T-helper 2 cell treated with Interferon-gamma antibody and Interleukin-4, amounts not matched to agents 5 μg/mL and 100 μg/mL, for 36 hours (primary cell): ENCODE results near the gene BLOC1S5.

Source experiments
- DNase-seq: peaks from one replicate; pipeline ENCODE4 v3.0.0; 2021; ENCODE audit warnings: low spot score
- H3K27ac Mint-ChIP-seq: one replicate; pipeline ENCODE4 v1.8.0; 2021; ENCODE audit warnings: mild to moderate bottlenecking, mixed read lengths
- H3K27me3 Mint-ChIP-seq: one replicate; pipeline ENCODE4 v1.8.0; 2021; ENCODE audit warnings: low read depth, mixed read lengths
- H3K36me3 Mint-ChIP-seq: one replicate; pipeline ENCODE4 v1.8.0; 2021; ENCODE audit warnings: low read depth, mixed read lengths
- H3K4me1 Mint-ChIP-seq: one replicate; pipeline ENCODE4 v1.8.0; 2021; ENCODE audit warnings: low read depth, mixed read lengths
- H3K4me3 Mint-ChIP-seq: one replicate; pipeline ENCODE4 v1.8.0; 2022; ENCODE audit warnings: mild to moderate bottlenecking, moderate library complexity, mixed read lengths
- H3K9me3 Mint-ChIP-seq: one replicate; pipeline ENCODE4 v1.8.0; 2021; ENCODE audit warnings: mixed read lengths

The BLOC1S5 gene

DNA sequence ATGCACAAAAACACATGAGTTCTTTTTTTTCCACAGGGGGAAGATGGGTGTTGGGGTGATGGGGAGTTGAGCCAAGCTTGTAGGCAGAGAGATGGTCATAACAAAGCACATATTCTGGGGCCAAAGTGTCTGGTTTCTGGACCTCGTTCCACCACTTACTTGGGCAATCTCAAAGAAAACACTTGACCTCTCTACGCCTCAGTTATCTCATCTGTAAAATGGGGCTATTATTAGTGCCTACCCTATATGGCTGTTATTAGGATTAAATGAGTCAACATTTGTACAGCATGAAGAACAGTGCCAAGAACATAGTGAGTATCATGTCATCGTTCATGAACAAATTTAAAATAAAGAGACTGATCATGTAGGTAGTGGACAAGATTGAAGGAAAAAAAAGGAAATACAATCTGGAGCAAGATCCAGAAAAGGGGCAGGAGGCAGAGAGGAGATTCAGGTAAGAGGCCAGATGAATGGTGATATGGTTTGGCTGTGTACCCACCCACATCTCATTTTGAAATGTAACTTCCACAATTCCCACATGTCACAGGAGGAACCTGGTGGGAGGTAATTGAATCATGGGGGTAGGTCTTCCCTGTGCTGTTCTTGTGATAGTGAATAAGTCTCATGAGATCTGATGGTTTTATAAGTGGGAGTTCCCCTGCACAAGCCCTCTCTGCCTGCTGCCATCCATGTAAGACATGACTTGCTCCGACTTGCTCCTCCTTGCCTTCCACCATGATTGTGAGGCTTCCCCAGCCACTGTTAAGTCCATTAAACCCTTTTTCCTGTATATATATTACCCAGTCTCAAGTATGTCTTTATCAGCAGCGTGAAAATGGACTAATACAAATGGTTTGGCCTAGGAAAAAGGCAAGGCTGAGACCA, 23.9 kb upstream of the BLOC1S5 start:
- no peaks in the 10 kb centered on the region for H3K27me3 Mint-ChIP-seq
- H3K4me1 Mint-ChIP-seq: peaks cover 9% of the 10 kb centered on the region
- H3K36me3 Mint-ChIP-seq: peaks cover 54% of the 10 kb centered on the region
- H3K27ac Mint-ChIP-seq: no peak overlapping the region
- DNase-seq: no peak
- no peak overlapping the region for H3K4me3 Mint-ChIP-seq
- H3K9me3 Mint-ChIP-seq: peaks cover 10% of the 10 kb centered on the region

GRCh38 chr6:8086755-8087306, 22.6 kb upstream of the BLOC1S5 start:
- no peak overlapping the region for H3K4me3 Mint-ChIP-seq
- H3K27ac Mint-ChIP-seq: no peak overlapping the region
- H3K9me3 Mint-ChIP-seq: peaks cover 10% of the 10 kb centered on the region
- no peaks in the 10 kb centered on the region for H3K27me3 Mint-ChIP-seq
- H3K4me1 Mint-ChIP-seq: peaks cover 12% of the 10 kb centered on the region
- no peak for DNase-seq
- H3K36me3 Mint-ChIP-seq: peaks cover 47% of the 10 kb centered on the region

DNA sequence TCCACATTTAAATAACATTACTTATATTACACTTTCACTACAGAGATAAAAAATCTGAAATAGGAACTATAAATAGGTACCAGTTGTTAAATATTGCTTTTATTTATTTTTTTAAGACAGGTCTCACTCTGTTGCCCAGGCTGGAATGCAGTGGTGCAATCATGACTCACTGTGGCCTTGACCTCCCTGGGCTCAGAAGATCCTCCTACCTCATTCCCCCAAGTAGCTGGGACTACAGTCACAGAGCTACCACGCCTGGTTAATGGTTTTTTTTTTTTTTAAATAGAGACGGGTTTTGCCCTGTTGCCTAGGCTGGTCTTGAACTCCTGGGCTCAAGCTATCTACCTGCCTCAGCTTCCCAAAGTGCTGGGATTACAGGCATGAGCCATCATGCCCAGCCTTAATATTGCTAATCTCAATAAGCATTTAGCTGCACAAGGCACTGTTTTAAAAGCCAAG, 20.9 kb upstream of the BLOC1S5 start:
- peaks cover 4% of the 10 kb centered on the region for H3K9me3 Mint-ChIP-seq
- DNase-seq: no peak
- no peak overlapping the region for H3K27ac Mint-ChIP-seq
- peaks cover 40% of the 10 kb centered on the region for H3K36me3 Mint-ChIP-seq
- peaks cover 18% of the 10 kb centered on the region for H3K4me1 Mint-ChIP-seq
- no peaks in the 10 kb centered on the region for H3K27me3 Mint-ChIP-seq
- H3K4me3 Mint-ChIP-seq: no peak overlapping the region

GRCh38 chr6:8084586-8084985, 20.4 kb upstream of the BLOC1S5 start:
- Mint-ChIP-seq H3K9me3 (peaks cover 4% of the 10 kb centered on the region), H3K27ac (no peak overlapping the region), H3K4me3 (no peak overlapping the region), H3K36me3 (peaks cover 42% of the 10 kb centered on the region), H3K27me3 (no peaks in the 10 kb centered on the region), H3K4me1 (peaks cover 21% of the 10 kb centered on the region)
- DNase-seq: no peak

GRCh38 chr6:8082954-8083858, 19.0 kb upstream of the BLOC1S5 start:
- no peaks in the 10 kb centered on the region for H3K27me3 Mint-ChIP-seq
- peaks cover 35% of the 10 kb centered on the region for H3K36me3 Mint-ChIP-seq
- peaks cover 21% of the 10 kb centered on the region for H3K4me1 Mint-ChIP-seq
- no peak for DNase-seq
- H3K9me3 Mint-ChIP-seq: no peaks in the 10 kb centered on the region
- peak overlapping the region; percentile 5 for H3K27ac Mint-ChIP-seq
- no peak overlapping the region for H3K4me3 Mint-ChIP-seq

GRCh38 chr6:8082572-8082953, 18.4 kb upstream of the BLOC1S5 start:
- Mint-ChIP-seq H3K36me3 (peaks cover 31% of the 10 kb centered on the region), H3K27me3 (no peaks in the 10 kb centered on the region), H3K4me1 (peaks cover 23% of the 10 kb centered on the region), H3K4me3 (no peak overlapping the region), H3K27ac (peak overlapping the region; percentile 5), H3K9me3 (no peaks in the 10 kb centered on the region)
- no peak for DNase-seq

- Mint-ChIP-seq H3K4me1 (peaks cover 23% of the 10 kb centered on the region), H3K27ac (no peak overlapping the region), H3K36me3 (peaks cover 21% of the 10 kb centered on the region), H3K27me3 (no peaks in the 10 kb centered on the region), H3K4me3 (no peak overlapping the region), H3K9me3 (no peaks in the 10 kb centered on the region)
- DNase-seq: no peak
Observed at GRCh38 chr6:8080362-8081151, 16.4 kb upstream of the BLOC1S5 start.

DNA sequence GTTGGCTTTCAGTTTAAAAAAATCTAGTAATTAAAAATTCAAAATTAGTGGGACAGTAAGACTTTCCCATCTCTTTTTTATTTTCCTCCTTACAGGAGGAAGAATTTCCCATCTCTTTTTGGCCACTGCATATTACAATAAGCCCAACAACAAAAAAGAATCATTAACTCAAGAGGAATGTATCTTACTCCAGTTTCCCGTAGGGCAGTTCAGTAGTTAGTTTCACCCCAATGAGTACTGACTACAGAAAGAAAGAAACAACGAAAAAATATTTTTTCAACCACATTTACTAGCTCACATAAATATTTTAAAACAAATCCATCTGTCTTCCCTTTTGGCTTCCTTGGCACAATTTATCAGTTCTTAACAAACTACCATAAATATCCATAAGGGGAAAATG, 14.9 kb upstream of the BLOC1S5 start:
- peaks cover 23% of the 10 kb centered on the region for H3K4me1 Mint-ChIP-seq
- peaks cover 24% of the 10 kb centered on the region for H3K36me3 Mint-ChIP-seq

DNA sequence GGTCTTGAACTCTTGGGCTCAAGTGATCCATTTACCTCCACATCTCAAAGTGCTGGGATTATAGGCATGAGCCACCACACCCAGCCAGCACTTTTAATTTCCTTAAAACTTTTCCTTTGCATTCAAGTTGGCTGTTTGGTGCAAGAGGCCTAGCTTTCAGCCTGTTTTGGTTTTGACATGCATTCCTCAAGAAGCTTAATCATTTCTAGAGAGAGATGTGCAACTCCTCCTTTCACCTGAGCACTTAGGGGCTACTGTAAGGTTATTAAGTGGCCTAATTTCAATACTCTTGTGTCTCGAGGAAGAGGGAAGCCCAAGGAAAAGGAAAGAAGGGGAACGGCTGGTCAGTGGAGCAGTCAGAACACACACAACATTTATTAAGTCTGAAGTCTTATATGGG, 13.8 kb upstream of the BLOC1S5 start:
- H3K4me3 Mint-ChIP-seq: no peak overlapping the region
- no peak for DNase-seq
- H3K36me3 Mint-ChIP-seq: peaks cover 24% of the 10 kb centered on the region
- no peak overlapping the region for H3K27ac Mint-ChIP-seq
- no peaks in the 10 kb centered on the region for H3K27me3 Mint-ChIP-seq
- peaks cover 19% of the 10 kb centered on the region for H3K4me1 Mint-ChIP-seq
- H3K9me3 Mint-ChIP-seq: no peaks in the 10 kb centered on the region

More for the DNA sequence above, 14.9 kb upstream of the BLOC1S5 start:
- no peak for DNase-seq
- no peak overlapping the region for H3K4me3 Mint-ChIP-seq
- no peaks in the 10 kb centered on the region for H3K27me3 Mint-ChIP-seq
- no peak overlapping the region for H3K27ac Mint-ChIP-seq
- no peaks in the 10 kb centered on the region for H3K9me3 Mint-ChIP-seq

GRCh38 chr6:8075704-8076103, 11.5 kb upstream of the BLOC1S5 start:
- no peaks in the 10 kb centered on the region for H3K9me3 Mint-ChIP-seq
- peaks cover 11% of the 10 kb centered on the region for H3K4me1 Mint-ChIP-seq
- H3K27ac Mint-ChIP-seq: peak overlapping the region; percentile 47
- no peak for DNase-seq
- no peak overlapping the region for H3K4me3 Mint-ChIP-seq
- no peaks in the 10 kb centered on the region for H3K27me3 Mint-ChIP-seq
- H3K36me3 Mint-ChIP-seq: peaks cover 17% of the 10 kb centered on the region

GRCh38 chr6:8075185-8075584, 11.0 kb upstream of the BLOC1S5 start:
- no peak overlapping the region for H3K4me3 Mint-ChIP-seq
- peaks cover 11% of the 10 kb centered on the region for H3K4me1 Mint-ChIP-seq
- H3K27ac Mint-ChIP-seq: no peak overlapping the region
- H3K9me3 Mint-ChIP-seq: no peaks in the 10 kb centered on the region
- H3K36me3 Mint-ChIP-seq: peaks cover 15% of the 10 kb centered on the region
- DNase-seq: no peak
- H3K27me3 Mint-ChIP-seq: no peaks in the 10 kb centered on the region

GRCh38 chr6:8074213-8074612, 10.0 kb upstream of the BLOC1S5 start:
- H3K27ac Mint-ChIP-seq: no peak overlapping the region
- peaks cover 8% of the 10 kb centered on the region for H3K4me1 Mint-ChIP-seq

DNA sequence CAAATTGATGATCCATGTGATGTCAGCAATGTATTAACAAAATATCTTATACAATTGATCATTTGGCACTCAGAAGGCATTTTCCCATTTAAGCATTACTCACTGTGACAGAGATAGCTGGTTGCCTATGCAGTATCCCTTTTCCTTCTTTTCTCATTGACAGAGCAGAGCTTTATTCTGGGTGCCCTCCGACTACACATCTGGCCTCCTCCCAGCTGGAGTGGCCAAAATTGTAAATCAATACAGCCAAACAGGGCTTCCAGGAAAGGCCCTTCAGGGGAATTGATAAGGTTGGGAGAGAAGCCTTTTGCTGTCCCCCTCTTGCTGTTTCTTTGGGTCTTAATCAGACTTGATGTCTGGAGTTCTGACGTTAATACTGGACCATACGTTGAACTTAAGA, 9.6 kb upstream of the BLOC1S5 start:
- Mint-ChIP-seq H3K27ac (no peak overlapping the region), H3K27me3 (no peaks in the 10 kb centered on the region), H3K4me3 (no peak overlapping the region), H3K4me1 (peaks cover 8% of the 10 kb centered on the region), H3K9me3 (no peaks in the 10 kb centered on the region), H3K36me3 (peaks cover 9% of the 10 kb centered on the region)
- DNase-seq: no peak

More at GRCh38 chr6:8074213-8074612, 10.0 kb upstream of the BLOC1S5 start:
- peaks cover 10% of the 10 kb centered on the region for H3K36me3 Mint-ChIP-seq
- H3K9me3 Mint-ChIP-seq: no peaks in the 10 kb centered on the region
- no peaks in the 10 kb centered on the region for H3K27me3 Mint-ChIP-seq
- no peak overlapping the region for H3K4me3 Mint-ChIP-seq
- no peak for DNase-seq
